SU-DHL-6 (cell line): ENCODE measurements around the gene MOCS3.
A peak's percentile ranks its signal among the peaks of the same experiment; 100 is the strongest.

ENCODE experiments used
- H2AFZ ChIP-seq: fragments of 200-600 bp; sonication (generic); 2 replicates; pipeline ENCODE4 v1.6.1; 2014; ENCODE audit warnings: low read depth, mild to moderate bottlenecking, moderate library complexity, mixed read lengths, antibody characterized with exemption, low read length; ENCODE audit not compliant: severe bottlenecking
- H3F3A ChIP-seq: fragments of 200-600 bp; shearing (Covaris generic); 2 replicates; pipeline ENCODE4 v1.6.0; 2016; ENCODE audit warnings: antibody characterized with exemption, mild to moderate bottlenecking; ENCODE audit not compliant: insufficient read depth
- H3K27ac ChIP-seq: fragments of 200-600 bp; sonication (generic); 2 replicates; pipeline ENCODE4 v1.5.1; 2016; ENCODE audit warnings: low read depth, mild to moderate bottlenecking, low read length, moderate library complexity, mixed read lengths
- H3K27me3 ChIP-seq: fragments of 200-600 bp; sonication (generic), shearing (Covaris generic); 2 replicates; pipeline ENCODE4 v1.6.0; 2014; ENCODE audit warnings: mild to moderate bottlenecking, low read length
- H3K36me3 ChIP-seq: fragments of 200-600 bp; sonication (generic); 2 replicates; pipeline ENCODE4 v1.6.1; 2014; ENCODE audit warnings: mild to moderate bottlenecking, low read length, mixed read lengths
- H3K4me2 ChIP-seq: fragments of 300-600, 200-600 bp; shearing (Covaris generic), sonication (generic); 2 replicates; pipeline ENCODE4 v1.6.0; 2014; ENCODE audit warnings: low read length, low read depth, mild to moderate bottlenecking; ENCODE audit not compliant: poor library complexity, severe bottlenecking
- H3K4me3 ChIP-seq: fragments of 200-600 bp; sonication (generic); 2 replicates; pipeline ENCODE4 v1.5.1; 2014; ENCODE audit warnings: antibody characterized with exemption, low read length, mild to moderate bottlenecking, mixed read lengths; ENCODE audit not compliant: insufficient read depth, poor library complexity, severe bottlenecking
- H3K79me2 ChIP-seq: fragments of 200-600 bp; sonication (generic); 2 replicates; pipeline ENCODE4 v1.6.1; 2014; ENCODE audit warnings: mild to moderate bottlenecking, low read length, moderate library complexity; ENCODE audit not compliant: insufficient read depth
- H3K9ac ChIP-seq: fragments of 200-600 bp; sonication (generic); 2 replicates; pipeline ENCODE4 v1.7.0; 2014; ENCODE audit warnings: mild to moderate bottlenecking, low read length
- H3K9me2 ChIP-seq: fragments of 200-600 bp; sonication (generic); replicated peaks from 2 replicates; pipeline ENCODE4 v1.6.1; 2014; ENCODE audit warnings: low read length; ENCODE audit not compliant: insufficient read depth
- H3K9me3 ChIP-seq: fragments of 200-600 bp; sonication (generic); 2 replicates; pipeline ENCODE4 v1.6.1; 2014; ENCODE audit warnings: low read length, mixed read lengths; ENCODE audit not compliant: insufficient read depth
- H4K20me1 ChIP-seq: fragments of 200-600 bp; sonication (generic); 2 replicates; pipeline ENCODE4 v1.6.1; 2014; ENCODE audit warnings: low read depth, mild to moderate bottlenecking, antibody characterized with exemption, low read length, moderate library complexity, mixed read lengths
- EZH2phosphoT487 ChIP-seq: fragments of 200-600 bp; sonication (generic), shearing (Covaris generic); conservative IDR thresholded peaks from 2 replicates; pipeline ENCODE4 v1.6.1; 2018; ENCODE audit warnings: mild to moderate bottlenecking, antibody characterized with exemption, low read length, moderate library complexity, mixed read lengths
- TF ChIP-seq, protein P1 (sequence below): fragments of 200-600 bp; sonication (generic); IDR thresholded peaks from one replicate; pipeline ENCODE4 v1.5.1; 2017; ENCODE audit warnings: antibody characterized with exemption, mild to moderate bottlenecking, low read length, moderate library complexity; ENCODE audit not compliant: insufficient read depth, poor library complexity, severe bottlenecking

The MOCS3 gene

DNA sequence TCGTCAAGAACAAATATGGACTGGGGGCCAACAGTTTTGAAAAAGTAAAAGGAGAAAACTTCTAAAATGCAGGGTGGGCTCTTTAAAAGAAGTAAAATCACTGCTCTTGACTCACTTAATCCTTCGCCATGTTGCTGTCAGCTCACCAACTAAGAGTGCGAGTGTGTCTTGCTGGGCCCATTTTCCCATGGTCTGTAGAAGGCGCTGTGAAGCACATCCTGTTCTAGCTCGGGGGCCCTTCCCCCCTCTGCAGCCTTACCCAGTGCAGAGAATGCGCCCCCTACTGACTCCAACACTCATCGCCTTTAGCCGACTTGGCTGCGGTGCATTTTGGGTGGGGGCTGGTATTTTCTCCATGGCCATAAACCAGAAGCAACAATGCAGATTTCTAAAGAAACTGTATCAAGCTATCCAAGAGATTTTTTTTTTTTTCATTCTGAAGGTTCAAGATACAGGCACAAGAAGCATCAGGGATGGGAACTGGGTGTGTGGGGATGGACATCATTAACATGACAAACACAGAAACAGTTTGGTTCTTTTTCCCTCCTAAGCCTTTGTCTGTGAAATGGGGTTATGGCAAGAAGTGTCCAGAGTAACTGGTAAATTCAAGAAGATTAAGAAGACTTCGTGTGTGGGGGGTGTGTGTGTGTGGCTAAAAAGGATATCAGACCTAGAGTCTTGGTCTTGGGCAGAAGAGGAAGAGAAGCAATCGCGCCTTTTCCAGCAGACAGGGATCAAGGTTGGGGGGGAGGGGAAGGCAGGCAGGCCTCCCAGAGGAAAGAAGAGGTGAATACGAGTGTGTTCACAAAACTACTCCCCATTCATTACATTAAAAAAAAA, 29.1 kb upstream of the MOCS3 start:
- H3K9ac ChIP-seq = peak overlapping the region; percentile 90
- no peaks in the 10 kb centered on the region for H3K27me3 ChIP-seq
- peaks cover 45% of the 10 kb centered on the region for H4K20me1 ChIP-seq
- no peak for TF ChIP-seq EZH2phosphoT487
- TF ChIP-seq, protein P1, sequence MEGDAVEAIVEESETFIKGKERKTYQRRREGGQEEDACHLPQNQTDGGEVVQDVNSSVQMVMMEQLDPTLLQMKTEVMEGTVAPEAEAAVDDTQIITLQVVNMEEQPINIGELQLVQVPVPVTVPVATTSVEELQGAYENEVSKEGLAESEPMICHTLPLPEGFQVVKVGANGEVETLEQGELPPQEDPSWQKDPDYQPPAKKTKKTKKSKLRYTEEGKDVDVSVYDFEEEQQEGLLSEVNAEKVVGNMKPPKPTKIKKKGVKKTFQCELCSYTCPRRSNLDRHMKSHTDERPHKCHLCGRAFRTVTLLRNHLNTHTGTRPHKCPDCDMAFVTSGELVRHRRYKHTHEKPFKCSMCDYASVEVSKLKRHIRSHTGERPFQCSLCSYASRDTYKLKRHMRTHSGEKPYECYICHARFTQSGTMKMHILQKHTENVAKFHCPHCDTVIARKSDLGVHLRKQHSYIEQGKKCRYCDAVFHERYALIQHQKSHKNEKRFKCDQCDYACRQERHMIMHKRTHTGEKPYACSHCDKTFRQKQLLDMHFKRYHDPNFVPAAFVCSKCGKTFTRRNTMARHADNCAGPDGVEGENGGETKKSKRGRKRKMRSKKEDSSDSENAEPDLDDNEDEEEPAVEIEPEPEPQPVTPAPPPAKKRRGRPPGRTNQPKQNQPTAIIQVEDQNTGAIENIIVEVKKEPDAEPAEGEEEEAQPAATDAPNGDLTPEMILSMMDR = peak; percentile 99
- peaks cover 60% of the 10 kb centered on the region for H3K79me2 ChIP-seq
- peaks cover 44% of the 10 kb centered on the region for H3K36me3 ChIP-seq
- no peak overlapping the region for H2AFZ ChIP-seq
- peak overlapping the region; percentile 87 for H3K27ac ChIP-seq
- peaks cover 35% of the 10 kb centered on the region for H3F3A ChIP-seq
- peak overlapping the region; percentile 98 for H3K4me3 ChIP-seq
- no peaks in the 10 kb centered on the region for H3K9me2 ChIP-seq
- H3K9me3 ChIP-seq = no peaks in the 10 kb centered on the region
- H3K4me2 ChIP-seq = peak overlapping the region; percentile 76

DNA sequence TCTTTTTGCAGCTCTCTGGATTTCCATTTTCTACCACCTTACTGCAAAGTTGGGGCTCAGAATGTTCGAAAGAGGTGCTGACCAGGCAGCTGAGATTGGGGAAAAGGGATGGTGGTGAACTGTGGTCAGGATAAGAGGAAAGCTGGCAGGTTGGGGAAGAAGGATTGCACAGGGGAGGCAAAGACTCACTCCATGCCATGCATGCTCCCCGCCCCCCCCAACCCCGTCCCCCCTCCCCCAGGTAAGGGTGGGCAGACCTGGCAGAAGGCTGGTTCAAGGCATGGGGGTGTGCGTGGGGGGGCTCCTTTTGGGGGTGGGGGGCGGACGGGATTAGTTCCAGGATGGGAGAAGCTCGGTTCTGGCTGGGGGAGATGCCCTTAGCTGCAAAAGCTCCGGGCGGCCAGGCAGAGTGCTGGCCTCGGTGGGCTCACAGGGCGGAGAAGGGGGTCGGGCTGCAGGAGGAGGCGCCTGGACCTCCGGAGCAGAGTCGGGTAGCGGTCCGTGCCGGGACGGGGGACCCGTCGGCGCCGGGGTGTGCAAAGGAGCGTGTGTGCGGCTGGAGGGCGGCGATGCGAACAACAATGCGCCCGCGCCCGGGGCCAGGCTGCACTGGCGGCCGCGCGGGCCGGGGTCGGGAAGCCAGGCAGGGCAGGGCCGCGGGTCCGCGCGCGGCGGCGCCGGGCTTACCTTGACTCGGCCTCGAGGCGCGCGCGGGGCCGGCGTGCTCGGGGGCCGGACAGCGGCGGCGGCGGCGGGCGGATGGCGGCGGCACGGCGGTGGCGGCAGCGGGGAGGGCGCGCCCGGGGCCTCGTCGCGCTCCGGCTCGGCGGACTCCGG, 28.3 kb upstream of the MOCS3 start:
- H4K20me1 ChIP-seq = peaks cover 37% of the 10 kb centered on the region
- peak overlapping the region; percentile 90 for H3K9ac ChIP-seq
- peaks cover 48% of the 10 kb centered on the region for H3K36me3 ChIP-seq
- TF ChIP-seq EZH2phosphoT487 = no peak
- TF ChIP-seq, protein P1 = no peak
- peaks cover 51% of the 10 kb centered on the region for H3K79me2 ChIP-seq
- peak overlapping the region; percentile 76 for H3K4me2 ChIP-seq
- H3K9me2 ChIP-seq = no peaks in the 10 kb centered on the region
- H3F3A ChIP-seq = peaks cover 43% of the 10 kb centered on the region
- no peaks in the 10 kb centered on the region for H3K9me3 ChIP-seq
- no peaks in the 10 kb centered on the region for H3K27me3 ChIP-seq
- H3K27ac ChIP-seq = peak overlapping the region; percentile 87
- H3K4me3 ChIP-seq = peak overlapping the region; percentile 98
- no peak overlapping the region for H2AFZ ChIP-seq

DNA sequence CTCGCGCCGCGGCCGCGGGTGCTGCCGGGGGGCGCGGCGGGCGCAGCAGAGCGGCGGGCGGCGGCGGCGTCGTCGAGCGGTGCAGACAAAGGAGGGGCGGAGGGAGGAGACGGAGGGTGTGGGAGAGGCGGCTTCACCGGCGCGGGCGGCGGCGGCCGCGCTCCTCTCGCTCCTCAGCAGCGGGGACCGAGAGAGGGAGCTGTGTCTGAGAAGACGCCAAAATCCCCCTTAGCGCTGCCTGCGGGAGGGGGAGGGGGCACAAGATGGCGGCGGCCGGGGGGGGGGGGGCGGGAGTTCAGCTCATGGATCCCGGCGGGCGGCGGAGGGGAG, 27.7 kb upstream of the MOCS3 start:
- TF ChIP-seq EZH2phosphoT487 = no peak
- TF ChIP-seq, protein P1 = no peak
- H3K9me2 ChIP-seq = no peaks in the 10 kb centered on the region
- H3F3A ChIP-seq = peaks cover 48% of the 10 kb centered on the region
- peak overlapping the region; percentile 52 for H3K4me3 ChIP-seq
- H3K9ac ChIP-seq = peak overlapping the region; percentile 50
- H3K9me3 ChIP-seq = no peaks in the 10 kb centered on the region
- H4K20me1 ChIP-seq = peaks cover 31% of the 10 kb centered on the region
- peak overlapping the region; percentile 87 for H3K27ac ChIP-seq
- no peaks in the 10 kb centered on the region for H3K27me3 ChIP-seq
- peaks cover 54% of the 10 kb centered on the region for H3K36me3 ChIP-seq
- peak overlapping the region; percentile 51 for H3K4me2 ChIP-seq
- H2AFZ ChIP-seq = no peak overlapping the region
- peaks cover 46% of the 10 kb centered on the region for H3K79me2 ChIP-seq
